HG03159 (cell line): Measurements from ENCODE around the gene SPIRE1.

Source experiments
- ATAC-seq: cut with Tn5 transposase; IDR thresholded peaks from one replicate; pipeline ENCODE4 v1.9.1; 2021; ENCODE audit warnings: mild to moderate bottlenecking, moderate library complexity; ENCODE audit not compliant: unreplicated experiment

The SPIRE1 gene

GRCh38 chr18:12455496-12455895 lies 202.4 kb downstream of the SPIRE1 start:
- ATAC-seq = no peak

DNA sequence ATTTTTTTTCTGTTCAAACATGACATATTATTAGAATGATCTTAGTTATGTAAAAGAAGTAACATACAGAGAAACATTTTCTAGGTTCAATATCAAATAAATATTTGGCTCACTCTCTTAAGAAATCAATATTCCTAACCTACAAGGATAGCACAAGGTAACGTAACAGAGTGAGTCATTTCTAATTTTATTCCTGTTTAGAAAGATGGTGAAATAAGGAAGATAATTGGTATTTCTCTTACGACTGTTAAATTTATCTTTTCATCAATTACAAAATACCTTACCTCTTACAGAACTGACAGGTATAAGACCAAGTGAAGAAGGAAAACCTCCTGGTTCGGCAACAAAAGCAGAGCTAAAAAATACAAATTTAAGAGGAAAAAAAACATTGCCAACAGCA lies 205.1 kb downstream of the SPIRE1 start:
- ATAC-seq = no peak

DNA sequence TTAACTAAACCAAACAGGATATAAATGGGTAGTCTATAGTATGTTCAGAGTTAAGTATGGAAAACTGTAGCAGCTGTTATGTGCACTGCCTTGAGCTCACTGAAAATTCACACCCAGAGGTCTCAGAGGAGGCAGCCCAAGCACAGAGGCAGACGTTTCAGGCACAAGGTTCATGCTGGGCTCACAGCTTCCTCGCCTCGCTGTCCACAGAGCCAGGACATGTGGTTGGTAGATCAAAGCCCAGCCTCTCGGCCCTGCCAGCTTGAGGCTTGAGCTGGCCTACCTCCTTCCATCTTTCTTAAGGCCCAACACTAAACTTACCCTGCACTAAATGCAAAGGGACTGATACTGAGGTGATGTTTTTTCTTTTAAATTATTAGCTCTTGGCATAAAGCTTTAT lies 206.5 kb downstream of the SPIRE1 start:
- ATAC-seq = no peak

DNA sequence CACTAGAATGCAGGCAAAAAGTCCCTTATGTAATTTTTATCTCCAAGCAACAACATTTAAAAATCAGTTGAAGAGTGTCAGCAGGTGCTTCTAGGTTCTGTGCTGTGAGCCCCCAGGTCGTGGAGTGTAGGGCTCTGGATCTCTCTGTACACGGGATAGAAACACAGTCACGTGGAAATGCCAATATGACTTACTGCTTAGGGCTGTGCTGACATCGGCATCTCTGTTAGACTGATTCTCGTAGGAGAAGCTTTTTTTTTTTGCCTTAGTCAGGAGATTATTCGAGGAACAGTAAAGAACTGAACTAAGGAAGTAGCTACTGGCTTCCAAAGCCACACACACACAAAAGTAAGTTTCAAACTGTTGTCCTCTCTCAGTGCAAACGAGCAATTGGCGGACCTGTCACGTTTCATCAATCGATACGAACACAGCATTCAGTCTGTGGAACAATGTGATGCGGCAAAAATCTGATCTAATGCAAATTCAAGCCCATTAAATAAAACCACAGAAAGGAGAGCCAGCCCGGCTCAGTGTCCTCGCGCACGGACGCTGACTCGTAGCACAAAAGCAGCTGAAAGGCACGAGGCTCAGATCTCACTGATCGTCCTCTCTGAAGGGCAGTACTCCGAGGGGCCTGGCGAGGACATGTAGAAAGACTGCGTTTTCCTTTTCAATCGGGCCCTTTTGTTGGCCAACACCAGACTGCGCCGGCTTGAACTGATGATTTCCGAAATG lies 208.7 kb downstream of the SPIRE1 start:
- ATAC-seq = no peak

DNA sequence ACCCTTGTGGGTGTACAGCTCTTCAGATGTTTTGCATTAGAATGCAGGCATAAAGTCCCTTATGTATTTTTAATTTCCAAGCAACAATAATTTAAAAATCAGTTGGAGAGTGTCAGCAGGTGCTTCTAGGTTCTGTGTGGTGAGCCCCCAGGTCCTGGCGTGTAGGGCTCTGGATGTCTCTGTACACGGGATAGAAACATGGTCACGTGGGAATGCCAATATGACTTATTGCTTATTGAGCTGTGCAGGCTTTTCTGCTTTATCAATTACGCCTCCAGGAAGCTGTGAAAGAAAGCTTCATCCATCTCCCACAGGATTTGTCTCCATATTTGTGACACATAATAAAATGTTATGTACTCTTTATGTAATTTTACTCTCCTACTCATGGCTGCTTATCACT lies 212.4 kb downstream of the SPIRE1 start:
- no peak for ATAC-seq

GRCh38 chr18:12443551-12443950 lies 214.4 kb downstream of the SPIRE1 start:
- ATAC-seq = no peak

DNA sequence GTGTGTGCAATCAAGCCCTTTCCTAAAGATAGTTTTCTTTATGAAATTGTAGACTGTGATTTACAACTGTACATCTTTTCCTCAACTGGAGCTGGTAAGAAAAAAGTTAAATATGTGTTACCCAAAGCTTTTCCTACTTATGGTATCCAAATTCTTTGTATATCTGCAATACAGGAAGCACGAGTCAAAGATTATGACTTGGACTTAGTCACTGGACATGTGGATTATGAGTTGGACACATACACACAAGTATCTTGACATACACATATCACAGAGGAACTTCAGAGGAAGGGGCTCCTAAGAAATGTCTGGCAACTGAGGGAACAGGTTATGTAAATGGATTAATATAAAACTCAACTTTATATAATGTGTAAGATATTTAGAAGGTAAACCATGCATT lies 215.0 kb downstream of the SPIRE1 start:
- ATAC-seq = no peak

GRCh38 chr18:12441475-12442034 lies 216.4 kb downstream of the SPIRE1 start:
- ATAC-seq = no peak

- ATAC-seq = no peak
These were observed 219.7 kb downstream of the SPIRE1 start for GRCh38 chr18:12438257-12438656.

GRCh38 chr18:12435867-12436266 lies 222.0 kb downstream of the SPIRE1 start:
- no peak for ATAC-seq

- ATAC-seq = no peak
These were observed 223.4 kb downstream of the SPIRE1 start for GRCh38 chr18:12434541-12434929.

- no peak for ATAC-seq
These were observed 223.9 kb downstream of the SPIRE1 start for GRCh38 chr18:12433829-12434540.

- no peak for ATAC-seq
These were observed 225.0 kb downstream of the SPIRE1 start for GRCh38 chr18:12432881-12433280.

DNA sequence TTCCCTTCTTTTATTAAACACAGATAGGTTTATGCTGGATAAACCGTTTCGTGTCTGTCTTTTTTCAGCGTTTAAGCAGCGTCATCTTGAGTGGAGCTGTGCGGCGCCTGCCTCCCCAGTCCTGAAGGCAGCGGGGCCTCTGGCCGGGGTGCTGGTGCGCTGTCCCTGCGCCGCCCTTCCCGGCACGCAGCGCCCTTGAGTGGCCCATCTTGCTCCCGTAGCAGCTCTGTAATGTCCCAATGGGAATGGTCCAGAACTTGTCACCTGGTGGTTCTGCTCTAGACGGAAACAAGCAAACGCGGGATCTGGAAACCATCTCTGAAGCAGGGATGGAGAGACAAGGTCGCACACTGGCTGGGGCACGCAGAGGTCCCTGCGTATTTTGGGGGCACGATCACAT lies 225.7 kb downstream of the SPIRE1 start:
- no peak for ATAC-seq

DNA sequence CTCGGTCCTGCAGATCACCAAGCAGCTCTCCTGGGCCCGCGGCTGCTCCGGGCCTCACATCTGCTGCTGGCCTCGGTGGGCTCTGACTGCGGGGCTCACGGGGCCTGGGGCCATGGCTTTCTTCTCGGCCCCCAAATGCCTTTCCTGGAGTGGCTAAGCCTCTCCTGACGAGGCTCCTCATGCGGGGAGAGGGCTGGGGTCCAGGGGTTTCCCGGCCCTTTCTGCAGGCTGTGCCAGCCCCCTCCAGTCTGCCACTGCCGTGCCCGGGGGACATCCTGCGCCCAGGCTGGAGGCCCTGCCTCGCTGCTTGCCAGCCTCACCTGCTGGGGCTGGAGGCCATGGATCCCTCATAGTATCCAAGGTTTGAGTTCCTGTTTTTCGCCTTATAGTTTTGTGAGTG lies 226.3 kb downstream of the SPIRE1 start:
- no peak for ATAC-seq

- ATAC-seq = no peak
These were observed 227.5 kb downstream of the SPIRE1 start for GRCh38 chr18:12430137-12430990.

- no peak for ATAC-seq
These were observed 228.4 kb downstream of the SPIRE1 start for GRCh38 chr18:12429556-12429955.

GRCh38 chr18:12428923-12429322 lies 229.0 kb downstream of the SPIRE1 start:
- no peak for ATAC-seq

GRCh38 chr18:12426924-12427323 lies 231.0 kb downstream of the SPIRE1 start:
- ATAC-seq = no peak

DNA sequence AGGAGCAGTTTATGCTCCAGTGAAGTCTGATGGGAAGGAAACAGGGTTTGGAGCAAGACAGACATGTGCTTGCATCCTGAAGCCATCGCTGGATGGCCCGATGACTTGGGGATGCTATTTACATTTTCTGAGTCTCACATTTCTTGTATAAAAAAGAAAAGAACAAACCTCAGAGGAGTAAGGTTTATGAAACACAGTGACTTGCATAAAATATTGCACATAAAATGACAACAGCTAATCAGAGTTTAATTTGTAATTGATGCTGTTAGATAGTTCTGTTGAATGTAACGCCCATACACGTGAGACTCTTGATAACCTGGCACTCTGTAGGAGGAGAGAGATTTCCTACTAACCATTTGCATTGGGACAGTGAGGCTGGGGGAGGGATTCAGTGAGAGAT lies 233.7 kb downstream of the SPIRE1 start:
- no peak for ATAC-seq

DNA sequence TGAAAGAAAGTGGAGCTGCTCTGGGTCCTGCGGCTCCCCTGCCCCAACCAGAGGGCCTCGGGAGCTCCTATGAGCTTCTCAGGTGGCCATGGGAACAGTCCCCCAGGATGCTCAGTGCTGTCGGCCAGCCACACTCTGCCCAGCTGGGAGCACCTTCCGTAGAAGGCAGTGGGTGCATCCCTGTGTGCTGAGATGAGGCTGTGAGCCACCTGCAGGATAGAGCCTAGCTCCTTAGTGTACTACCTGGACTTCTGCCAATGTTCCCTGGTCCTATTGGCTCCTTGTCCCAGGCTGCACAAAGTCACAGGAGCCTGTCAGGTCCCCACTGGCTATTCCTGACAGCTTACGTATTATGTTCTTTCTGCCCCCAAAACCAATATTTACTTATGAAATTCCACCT lies 234.1 kb downstream of the SPIRE1 start:
- no peak for ATAC-seq
